ENCODE measurements around the gene NLRC3. TPM values are rescaled to one million over a fixed set of nuclear protein-coding genes. Genes with fewer than 3 reads are reported as not detected.

NLRC3 gene
- polyA plus RNA-seq, 1 of the 3 experiments (the other 2 are of a cell fraction), result not detected

- CTCF ChIA-PET, result no interaction called here
- H3K9ac ChIP-seq, result no peak overlapping the region
- WGBS (ENCODE audit: low lambda C conversion rate), result 96% methylated on average over 9 of the region's 11 CpGs
- H3K4me1 ChIP-seq (ENCODE audit: control insufficient read depth in 1 of 2, insufficient read depth in 2 of 2, low read depth in 1 of 2, low read length in 1 of 2), result no peaks in the 10 kb centered on the region
- no peaks in the 10 kb centered on the region for H3K79me2 ChIP-seq (ENCODE audit: insufficient read depth)
- H3K4me2 ChIP-seq, result no peak overlapping the region
- no peak for TF ChIP-seq ELF1 (IDR thresholded peaks at IDR 0.05)
- no peak for TF ChIP-seq RCOR1 (IDR thresholded peaks at IDR 0.05; ENCODE audit: low read length)
- no peak for TF ChIP-seq FOXJ3 (CRISPR knock-in tag; IDR thresholded peaks at IDR 0.05)
- TF ChIP-seq GABPA (IDR thresholded peaks at IDR 0.05; ENCODE audit: low read depth), result no peak
- no peak for TF ChIP-seq NFIC (IDR thresholded peaks at IDR 0.05; ENCODE audit: borderline replicate concordance)
- no peak for TF ChIP-seq GATA2 (CRISPR knock-in tag; IDR thresholded peaks at IDR 0.05)
- TF ChIP-seq EP300 (IDR thresholded peaks at IDR 0.05; ENCODE audit: borderline replicate concordance in 1 of 2, low read depth in 1 of 2, low read length in 1 of 2), result no peak
- no peak for TF ChIP-seq POLR2AphosphoS5 (IDR thresholded peaks at IDR 0.05; ENCODE audit: low read depth, low read length)
- no peak for TF ChIP-seq MEF2A (IDR thresholded peaks at IDR 0.05; ENCODE audit: borderline replicate concordance, low read depth)
- no peak for TF ChIP-seq NRF1 (IDR thresholded peaks at IDR 0.05; ENCODE audit: low read depth, low read length)
- no peak for TF ChIP-seq TEAD4 (IDR thresholded peaks at IDR 0.05; ENCODE audit: borderline replicate concordance, insufficient read depth)
- TF ChIP-seq RXRA (IDR thresholded peaks at IDR 0.05; ENCODE audit: borderline replicate concordance, low read depth), result no peak
- TF ChIP-seq, protein P1, sequence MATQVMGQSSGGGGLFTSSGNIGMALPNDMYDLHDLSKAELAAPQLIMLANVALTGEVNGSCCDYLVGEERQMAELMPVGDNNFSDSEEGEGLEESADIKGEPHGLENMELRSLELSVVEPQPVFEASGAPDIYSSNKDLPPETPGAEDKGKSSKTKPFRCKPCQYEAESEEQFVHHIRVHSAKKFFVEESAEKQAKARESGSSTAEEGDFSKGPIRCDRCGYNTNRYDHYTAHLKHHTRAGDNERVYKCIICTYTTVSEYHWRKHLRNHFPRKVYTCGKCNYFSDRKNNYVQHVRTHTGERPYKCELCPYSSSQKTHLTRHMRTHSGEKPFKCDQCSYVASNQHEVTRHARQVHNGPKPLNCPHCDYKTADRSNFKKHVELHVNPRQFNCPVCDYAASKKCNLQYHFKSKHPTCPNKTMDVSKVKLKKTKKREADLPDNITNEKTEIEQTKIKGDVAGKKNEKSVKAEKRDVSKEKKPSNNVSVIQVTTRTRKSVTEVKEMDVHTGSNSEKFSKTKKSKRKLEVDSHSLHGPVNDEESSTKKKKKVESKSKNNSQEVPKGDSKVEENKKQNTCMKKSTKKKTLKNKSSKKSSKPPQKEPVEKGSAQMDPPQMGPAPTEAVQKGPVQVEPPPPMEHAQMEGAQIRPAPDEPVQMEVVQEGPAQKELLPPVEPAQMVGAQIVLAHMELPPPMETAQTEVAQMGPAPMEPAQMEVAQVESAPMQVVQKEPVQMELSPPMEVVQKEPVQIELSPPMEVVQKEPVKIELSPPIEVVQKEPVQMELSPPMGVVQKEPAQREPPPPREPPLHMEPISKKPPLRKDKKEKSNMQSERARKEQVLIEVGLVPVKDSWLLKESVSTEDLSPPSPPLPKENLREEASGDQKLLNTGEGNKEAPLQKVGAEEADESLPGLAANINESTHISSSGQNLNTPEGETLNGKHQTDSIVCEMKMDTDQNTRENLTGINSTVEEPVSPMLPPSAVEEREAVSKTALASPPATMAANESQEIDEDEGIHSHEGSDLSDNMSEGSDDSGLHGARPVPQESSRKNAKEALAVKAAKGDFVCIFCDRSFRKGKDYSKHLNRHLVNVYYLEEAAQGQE (IDR thresholded peaks at IDR 0.05; ENCODE audit: low read depth, low read length), result no peak
- no peak for TF ChIP-seq ZBTB33 (IDR thresholded peaks at IDR 0.05; ENCODE audit: borderline replicate concordance, low read depth)
- TF ChIP-seq TCF12 (IDR thresholded peaks at IDR 0.05), result no peak
- no peak for TF ChIP-seq FOSL2 (IDR thresholded peaks at IDR 0.05; ENCODE audit: borderline replicate concordance, low read depth)
- no peak for TF ChIP-seq RAD21 (IDR thresholded peaks at IDR 0.05; ENCODE audit: low read length)
- no peak overlapping the region for H3K27ac ChIP-seq (ENCODE audit: low read depth in 2 of 2, low read length in 1 of 2)
- H3K9me3 ChIP-seq, result no peaks in the 10 kb centered on the region
- DNase-seq, result no peak
- no peak overlapping the region for H3K4me3 ChIP-seq (ENCODE audit: low read depth in 2 of 2, low read length in 1 of 2)
- no peak overlapping the region for H2AFZ ChIP-seq (ENCODE audit: low read depth)
- H3K9me2 ChIP-seq, result no peaks in the 10 kb centered on the region
- H4K20me1 ChIP-seq (ENCODE audit: insufficient read depth), result no peaks in the 10 kb centered on the region
- H3K27me3 ChIP-seq (ENCODE audit: insufficient read depth), result no peaks in the 10 kb centered on the region
- H3K36me3 ChIP-seq (replicated peaks in 1 of 2; ENCODE audit: control insufficient read depth in 1 of 2, insufficient read depth in 2 of 2, low read length in 1 of 2), result peaks cover 6 to 7% of the 10 kb centered on the region in 2 experiments
- no peaks in the 10 kb centered on the region for H3F3A ChIP-seq (replicated peaks; ENCODE audit: insufficient read depth)
- POLR2A ChIA-PET, result no interaction called here
Observed at GRCh38 chr16:3595110-3595486, 17.9 kb upstream of the NLRC3 start.
